Ovary (tissue), 9 donors: ENCODE results near the gene TNS1. TPM values are rescaled to one million over a fixed set of nuclear protein-coding genes. Genes with fewer than 3 reads are reported as not detected.

Source experiments
- DNase-seq, 5 donors: peaks; one replicate each; pipeline ENCODE4 v3.0.0-alpha.2; 2019 to 2020
- H3K27ac ChIP-seq, 2 donors: fragments of 200-600 bp; one replicate each; pipeline versions ENCODE4 v1.5.1 to v1.8.0; 2019 to 2022
- H3K27me3 ChIP-seq: fragments of 200-600 bp; one replicate; pipeline ENCODE4 v1.8.0; 2022
- H3K36me3 ChIP-seq: fragments of 200-600 bp; sonication (generic); one replicate; pipeline ENCODE4 v1.5.1; 2019
- H3K4me1 ChIP-seq: one replicate; pipeline ENCODE4 v1.8.1; 2013; ENCODE audit warnings: mild to moderate bottlenecking, moderate library complexity; ENCODE audit not compliant: insufficient read depth
- H3K4me3 ChIP-seq: fragments of 200-600 bp; sonication (generic); one replicate; pipeline ENCODE4 v1.5.1; 2017
- H3K9me3 ChIP-seq, 2 donors: fragments of 200-600 bp in 1 of 2; sonication (generic) in 1 of 2; one replicate each; pipeline versions ENCODE4 v1.5.1 to v1.8.1; 2013 to 2019; ENCODE audit warnings: mild to moderate bottlenecking in 1 of 2, moderate library complexity in 1 of 2
- CTCF ChIP-seq, 3 donors: fragments of 450-650 bp in 2 of 3; fragments of 200-600 bp in 1 of 3; IDR thresholded peaks; one replicate each; pipeline versions ENCODE4 v1.5.1 to v1.8.0; 2016 to 2022; ENCODE audit warnings: antibody characterized with exemption in 3 of 3, mild to moderate bottlenecking in 1 of 3
- EP300 ChIP-seq: sonication (generic); formaldehyde crosslinking; IDR thresholded peaks from one replicate; pipeline ENCODE4 v1.6.1; 2017; ENCODE audit warnings: antibody characterized with exemption
- POLR2A ChIP-seq: fragments of 450-650 bp; IDR thresholded peaks from one replicate; pipeline ENCODE4 v1.6.1; 2017; ENCODE audit warnings: antibody characterized with exemption, mild to moderate bottlenecking, moderate library complexity
- WGBS, 3 donors: extraction: QIAGEN DNeasy Blood & Tissue Kit in 1 of 3; methylation state at CpG; one replicate each; pipeline versions ENCODE4 v1.1.5 to v1.1.7; 2013 to 2017; 5-methylcytosine and 5-hydroxymethylcytosine counted together
- intact Hi-C, 4 donors: fragments of 100-400 bp; cut with DNase I; formaldehyde crosslinking; loops; one replicate each; pipeline versions ENCODE4 v1.11.0 to v1.15.1; 2022 to 2023
- polyA plus RNA-seq, 2 donors: library from polyadenylated mRNA; stranded (reverse); fragments of 200-250 nt in 1 of 2; fragments of 350-450 nt in 1 of 2; fragmentation: Illumina TruSeq in 1 of 2; extraction: RNeasy Lipid Tissue Mini Kit (QIAGEN cat#74804) in 1 of 2; gene quantifications; one replicate each; pipeline ENCODE4 v1.2.3, GENCODE V29; 2013 to 2014
- total RNA-seq, 7 donors: library from RNA; depleted of rRNA in 2 of 7; stranded (reverse); fragments of >200 nt in 2 of 7; fragmentation: NEBNext Ultra II Directional in 3 of 7; extraction: Animal tissue kit (Norgen Biotek cat#: 25700) in 3 of 7; gene quantifications; one replicate each; pipeline versions ENCODE4 v1.1.0 to v1.2.4, GENCODE V29; 2016 to 2023
- donor health status: DM: no; HTN: no; CAD: no; lungs with moderate emphysema.
- donor health status: DM: no; HTN: no; CAD: no.
- donor health status: Bipolar disorder and iron deficiency.
- donor health status: DM: yes; HTN: yes; CAD: no.
- donor health status: DM: no; HTN: no; CAD: no.
- donor health status: DM: yes; HTN: yes; CAD: no.

Gene TNS1
- total and polyA plus RNA-seq, 9 donors: 140 to 568 (median 356) TPM

GRCh38 chr2:218033590-218034496 lies 31.0 kb upstream of the TNS1 start:
- no peaks in the 10 kb centered on the region for H3K4me1 ChIP-seq
- 72 to 80% (median 77%) methylated on average over 32 to 45 of the region's 45 CpGs for WGBS, 3 donors
- no peaks in the 10 kb centered on the region for H3K9me3 ChIP-seq
- intact Hi-C loops: loop anchor here (1.0 to 10.0 kb wide), 4 partner anchors 245 to 249 kb away; no protein-coding TSS in a partner anchor
- DNase-seq: peak in 1 of 5 donors; percentile 35
- no peaks in the 10 kb centered on the region for H3K27me3 ChIP-seq
- no peaks in the 10 kb centered on the region for H3K36me3 ChIP-seq
- H3K4me3 ChIP-seq: no peak overlapping the region
- TF ChIP-seq EP300 (no peak), CTCF (IDR thresholded peaks at IDR 0.05) (no peak), POLR2A (no peak)
- no peak overlapping the region for H3K27ac ChIP-seq

- Histone ChIP-seq H3K4me1 (no peaks in the 10 kb centered on the region), H3K36me3 (no peaks in the 10 kb centered on the region), H3K9me3 (no peaks in the 10 kb centered on the region), H3K4me3 (no peak overlapping the region), H3K27ac (no peak overlapping the region), H3K27me3 (no peaks in the 10 kb centered on the region)
- intact Hi-C loops: loop anchor here in 3 of 4 donors (2.0 to 10.0 kb wide), 3 partner anchors 244 to 248 kb away; no protein-coding TSS in a partner anchor
- TF ChIP-seq POLR2A: no peak
- no peak for TF ChIP-seq EP300
- TF ChIP-seq CTCF (IDR thresholded peaks at IDR 0.05): no peak
- 33 to 50% (median 40%) methylated on average over 1 of the region's 1 CpG for WGBS, 3 donors
- no peak for DNase-seq
These were observed 30.4 kb upstream of the TNS1 start for GRCh38 chr2:218033208-218033589.

GRCh38 chr2:218032336-218033171 lies 29.8 kb upstream of the TNS1 start:
- no peaks in the 10 kb centered on the region for H3K9me3 ChIP-seq
- intact Hi-C loops: loop anchor here in 3 of 4 donors (2.0 to 10.0 kb wide), 3 partner anchors 244 to 248 kb away; no protein-coding TSS in a partner anchor
- no peak for TF ChIP-seq EP300
- no peak for TF ChIP-seq POLR2A
- no peak for TF ChIP-seq CTCF (IDR thresholded peaks at IDR 0.05)
- no peak overlapping the region for H3K4me3 ChIP-seq
- no peaks in the 10 kb centered on the region for H3K36me3 ChIP-seq
- H3K27ac ChIP-seq: no peak overlapping the region
- H3K4me1 ChIP-seq: no peaks in the 10 kb centered on the region
- no peaks in the 10 kb centered on the region for H3K27me3 ChIP-seq
- 83 to 85% (median 84%) methylated on average over 12 of the region's 12 CpGs for WGBS, 3 donors
- DNase-seq: peak in 1 of 5 donors; percentile 47

GRCh38 chr2:218031771-218032257 lies 29.0 kb upstream of the TNS1 start:
- no peak for DNase-seq
- no peaks in the 10 kb centered on the region for H3K9me3 ChIP-seq
- WGBS, 3 donors: 63 to 74% (median 72%) methylated on average over 7 of the region's 7 CpGs
- no peak overlapping the region for H3K27ac ChIP-seq
- intact Hi-C loops: loop anchor here in 3 of 4 donors (2.0 to 10.0 kb wide), 3 partner anchors 243 to 247 kb away; no protein-coding TSS in a partner anchor
- H3K4me3 ChIP-seq: no peak overlapping the region
- no peaks in the 10 kb centered on the region for H3K36me3 ChIP-seq
- no peaks in the 10 kb centered on the region for H3K27me3 ChIP-seq
- H3K4me1 ChIP-seq: no peaks in the 10 kb centered on the region
- no peak for TF ChIP-seq CTCF (IDR thresholded peaks at IDR 0.05)
- no peak for TF ChIP-seq EP300
- no peak for TF ChIP-seq POLR2A
